Testis (tissue), 2 donors: Measurements from ENCODE around the gene CDH4.

ENCODE experiments used
- CTCF ChIP-seq, 3 experiments: fragments of 450-650 bp in 2 of 3; fragments of 200-600 bp in 1 of 3; sonication (generic) in 1 of 3; IDR thresholded peaks; one replicate each; pipeline ENCODE4 v1.5.1; 2016 to 2019; ENCODE audit warnings: antibody characterized with exemption in 3 of 3, mild to moderate bottlenecking in 2 of 3, moderate library complexity in 1 of 3
- POLR2A ChIP-seq: fragments of 450-650 bp; IDR thresholded peaks from one replicate; pipeline ENCODE4 v1.6.1; 2017; ENCODE audit warnings: antibody characterized with exemption, mild to moderate bottlenecking, moderate library complexity

GRCh38 chr20:61459266-61459665, 207.2 kb downstream of the CDH4 start:
- TF ChIP-seq POLR2A: no peak
- no peak for TF ChIP-seq CTCF (IDR thresholded peaks at IDR 0.05)
